Measurements from ENCODE around the gene ARFGAP3. TPM values are rescaled to one million over a fixed set of nuclear protein-coding genes. Genes with fewer than 3 reads are reported as not detected.

The ARFGAP3 gene
- total RNA-seq, 1 experiment from 2014 or later, result 27.0 TPM

GRCh38 chr22:42865536-42865935 lies 8.5 kb upstream of the ARFGAP3 start:
- no peaks in the 10 kb centered on the region for H3K27me3 ChIP-seq (ENCODE audit: control insufficient read depth, insufficient read depth, low read length)
- H3K27ac ChIP-seq (ENCODE audit: low read length), result no peak overlapping the region
- H3K36me3 ChIP-seq (ENCODE audit: control insufficient read depth, insufficient read depth, low read length), result no peaks in the 10 kb centered on the region
- CTCF ChIA-PET, result no interaction called here
- no TSS peak for BruUV-seq (replicated peaks)
- H3K4me1 ChIP-seq (ENCODE audit: control insufficient read depth, insufficient read depth, low read length), result no peaks in the 10 kb centered on the region; the same call in 1 of the 2 replicates
- TF ChIP-seq POLR2AphosphoS5 (IDR thresholded peaks at IDR 0.05; ENCODE audit: low read depth, low read length) (no peak), REST (IDR thresholded peaks at IDR 0.05; ENCODE audit: insufficient read depth in 1 of 2, low read depth in 2 of 2, low read length in 1 of 2) (no peak), CTCF (IDR thresholded peaks at IDR 0.05) (no peak), TCF7L2 (IDR thresholded peaks at IDR 0.05; ENCODE audit: low read depth, low read length) (no peak), SIN3A (IDR thresholded peaks at IDR 0.05; ENCODE audit: borderline replicate concordance, insufficient read depth, low read depth, low read length) (no peak)
- in situ Hi-C loops (cut with HindIII; ENCODE audit: low pct_unique_long_range_greater_than_20kb, low sequenced_read_pairs), result no loop called here
- no peak overlapping the region for H3K4me3 ChIP-seq (ENCODE audit: low read depth in 2 of 2, low read length in 2 of 2)
- ATAC-seq (no peak), DNase-seq (ENCODE audit: low read depth, low spot score) (no peak)
- intact Hi-C loops (cut with micrococcal nuclease; ENCODE audit: unreplicated experiment), result no loop called here
- POLR2A ChIA-PET, result no interaction called here
- no peaks in the 10 kb centered on the region for H3K9me3 ChIP-seq (ENCODE audit: control insufficient read depth, insufficient read depth, low read depth, low read length)

- no peak for ATAC-seq
- no TSS peak for BruUV-seq (replicated peaks)
- no peak for DNase-seq (ENCODE audit: low read depth, low spot score)
- intact Hi-C loops (cut with micrococcal nuclease; ENCODE audit: unreplicated experiment), result no loop called here
- no peak for TF ChIP-seq SIN3A (IDR thresholded peaks at IDR 0.05; ENCODE audit: borderline replicate concordance, insufficient read depth, low read depth, low read length)
- no peak for TF ChIP-seq CTCF (IDR thresholded peaks at IDR 0.05)
- TF ChIP-seq REST (IDR thresholded peaks at IDR 0.05; ENCODE audit: insufficient read depth in 1 of 2, low read depth in 2 of 2, low read length in 1 of 2), result no peak
- TF ChIP-seq POLR2AphosphoS5 (IDR thresholded peaks at IDR 0.05; ENCODE audit: low read depth, low read length), result no peak
- no peak for TF ChIP-seq TCF7L2 (IDR thresholded peaks at IDR 0.05; ENCODE audit: low read depth, low read length)
- Histone ChIP-seq H3K36me3 (ENCODE audit: control insufficient read depth, insufficient read depth, low read length) (no peaks in the 10 kb centered on the region), H3K9me3 (ENCODE audit: control insufficient read depth, insufficient read depth, low read depth, low read length) (no peaks in the 10 kb centered on the region), H3K4me1 (ENCODE audit: control insufficient read depth, insufficient read depth, low read length) (no peaks in the 10 kb centered on the region), H3K27ac (ENCODE audit: low read length) (no peak overlapping the region), H3K4me3 (ENCODE audit: low read depth in 2 of 2, low read length in 2 of 2) (no peak overlapping the region), H3K27me3 (ENCODE audit: control insufficient read depth, insufficient read depth, low read length) (no peaks in the 10 kb centered on the region)
- ChIA-PET CTCF (no interaction called here), POLR2A (no interaction called here)
- in situ Hi-C loops (cut with HindIII; ENCODE audit: low pct_unique_long_range_greater_than_20kb, low sequenced_read_pairs), result no loop called here
Observed at GRCh38 chr22:42863349-42863961, 6.4 kb upstream of the ARFGAP3 start.
